ENCODE measurements around the gene TRIM54. TPM values are rescaled to one million over a fixed set of nuclear protein-coding genes. Genes with fewer than 3 reads are reported as not detected.

Gene TRIM54
- total and polyA plus RNA-seq, 2 of the 8 experiments (the other 6 are each of a cell fraction or from before 2014, with no cell fraction given): 3.9 to 5.8 TPM

GRCh38 chr2:27322301-27322765 lies 40.1 kb downstream of the TRIM54 start (continued):
- TF ChIP-seq SIN3A (conservative IDR thresholded peaks at IDR 0.05 in 1 of 2, IDR thresholded peaks at IDR 0.05 in 1 of 2; ENCODE audit: low read depth in 1 of 2, low read length in 2 of 2): no peak
- no peak for TF ChIP-seq RAD21 (IDR thresholded peaks at IDR 0.05 in 1 of 2, conservative IDR thresholded peaks at IDR 0.05 in 1 of 2; ENCODE audit: low read depth in 2 of 2, low read length in 2 of 2)
- no peak for TF ChIP-seq CTBP2 (IDR thresholded peaks at IDR 0.05; ENCODE audit: borderline replicate concordance, insufficient read depth, insufficient read length, low read length)
- no peak for TF ChIP-seq USF2 (IDR thresholded peaks at IDR 0.05; ENCODE audit: low read length)
- TF ChIP-seq ATF2 (IDR thresholded peaks at IDR 0.05; ENCODE audit: low read length): no peak
- no peak for TF ChIP-seq HDAC6 (IDR thresholded peaks at IDR 0.05; ENCODE audit: low read depth, low read length)

Data from H1 (cell line).